Liver (tissue), 3 donors: ENCODE data around the gene MAP3K3.

Experiments used
- FOXA1 ChIP-seq: IDR thresholded peaks from 2 replicates; pipeline ENCODE4 v1.6.1; 2016; ENCODE audit warnings: antibody characterized with exemption
- GABPA ChIP-seq, 2 donors: IDR thresholded peaks in 1 of 2; conservative IDR thresholded peaks in 1 of 2; 2 replicates each; pipeline ENCODE4 v1.6.1; 2016; ENCODE audit warnings: antibody characterized with exemption in 2 of 2, mild to moderate bottlenecking in 1 of 2, moderate library complexity in 1 of 2
- TAF1 ChIP-seq: conservative IDR thresholded peaks from 2 replicates; pipeline ENCODE4 v1.6.1; 2016; ENCODE audit warnings: antibody characterized with exemption, mild to moderate bottlenecking
- TF ChIP-seq, protein P1 (sequence below): fragments of 150-350 bp; IDR thresholded peaks from 2 replicates; pipeline ENCODE4 v1.5.1; 2017; ENCODE audit warnings: improper control_type of control experiment, low read depth, low read length; ENCODE audit not compliant: missing input control
- TF ChIP-seq, protein P2 (sequence below): IDR thresholded peaks from 2 replicates; pipeline ENCODE4 v1.6.1; 2016; ENCODE audit warnings: antibody characterized with exemption
- donor health status: healthy.
- donor health status: healthy.

DNA sequence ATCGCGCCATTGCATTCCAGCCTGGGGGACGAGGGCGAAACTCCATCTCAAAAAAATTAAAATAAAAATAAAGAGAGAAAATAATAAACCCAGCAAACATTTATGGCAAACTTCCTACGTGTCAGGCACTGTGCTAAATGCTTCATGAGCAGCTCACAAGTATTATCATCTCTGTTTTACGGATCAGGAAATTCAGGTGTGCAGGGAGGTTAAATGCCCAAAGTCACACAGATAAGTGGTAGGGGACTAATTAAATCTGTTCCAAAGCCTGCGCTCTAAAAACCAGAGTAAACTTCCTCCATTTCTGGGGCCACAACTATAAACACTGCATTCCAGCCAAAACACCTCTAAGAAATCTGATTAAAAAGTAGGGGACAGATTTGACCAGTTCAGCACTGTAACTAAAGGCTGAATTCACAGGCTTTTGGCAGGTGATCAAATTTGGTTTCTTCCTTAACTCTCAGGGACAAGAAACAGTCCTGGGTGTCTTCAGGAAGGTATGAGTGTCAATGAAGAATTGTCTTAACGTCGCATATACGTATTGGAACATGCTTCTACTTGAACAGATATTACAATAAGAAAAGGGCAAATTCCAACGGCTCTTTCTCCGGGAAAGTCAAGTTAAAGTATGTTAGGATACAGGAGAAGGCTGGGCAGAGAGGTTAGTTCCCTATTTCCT lies 118.4 kb downstream of the MAP3K3 start:
- TF ChIP-seq, protein P1, sequence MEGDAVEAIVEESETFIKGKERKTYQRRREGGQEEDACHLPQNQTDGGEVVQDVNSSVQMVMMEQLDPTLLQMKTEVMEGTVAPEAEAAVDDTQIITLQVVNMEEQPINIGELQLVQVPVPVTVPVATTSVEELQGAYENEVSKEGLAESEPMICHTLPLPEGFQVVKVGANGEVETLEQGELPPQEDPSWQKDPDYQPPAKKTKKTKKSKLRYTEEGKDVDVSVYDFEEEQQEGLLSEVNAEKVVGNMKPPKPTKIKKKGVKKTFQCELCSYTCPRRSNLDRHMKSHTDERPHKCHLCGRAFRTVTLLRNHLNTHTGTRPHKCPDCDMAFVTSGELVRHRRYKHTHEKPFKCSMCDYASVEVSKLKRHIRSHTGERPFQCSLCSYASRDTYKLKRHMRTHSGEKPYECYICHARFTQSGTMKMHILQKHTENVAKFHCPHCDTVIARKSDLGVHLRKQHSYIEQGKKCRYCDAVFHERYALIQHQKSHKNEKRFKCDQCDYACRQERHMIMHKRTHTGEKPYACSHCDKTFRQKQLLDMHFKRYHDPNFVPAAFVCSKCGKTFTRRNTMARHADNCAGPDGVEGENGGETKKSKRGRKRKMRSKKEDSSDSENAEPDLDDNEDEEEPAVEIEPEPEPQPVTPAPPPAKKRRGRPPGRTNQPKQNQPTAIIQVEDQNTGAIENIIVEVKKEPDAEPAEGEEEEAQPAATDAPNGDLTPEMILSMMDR, result no peak
- TF ChIP-seq GABPA (IDR thresholded peaks at IDR 0.05 in 1 of 2, conservative IDR thresholded peaks at IDR 0.05 in 1 of 2) (no peak), FOXA1 (no peak), TAF1 (no peak)
- TF ChIP-seq, protein P2, sequence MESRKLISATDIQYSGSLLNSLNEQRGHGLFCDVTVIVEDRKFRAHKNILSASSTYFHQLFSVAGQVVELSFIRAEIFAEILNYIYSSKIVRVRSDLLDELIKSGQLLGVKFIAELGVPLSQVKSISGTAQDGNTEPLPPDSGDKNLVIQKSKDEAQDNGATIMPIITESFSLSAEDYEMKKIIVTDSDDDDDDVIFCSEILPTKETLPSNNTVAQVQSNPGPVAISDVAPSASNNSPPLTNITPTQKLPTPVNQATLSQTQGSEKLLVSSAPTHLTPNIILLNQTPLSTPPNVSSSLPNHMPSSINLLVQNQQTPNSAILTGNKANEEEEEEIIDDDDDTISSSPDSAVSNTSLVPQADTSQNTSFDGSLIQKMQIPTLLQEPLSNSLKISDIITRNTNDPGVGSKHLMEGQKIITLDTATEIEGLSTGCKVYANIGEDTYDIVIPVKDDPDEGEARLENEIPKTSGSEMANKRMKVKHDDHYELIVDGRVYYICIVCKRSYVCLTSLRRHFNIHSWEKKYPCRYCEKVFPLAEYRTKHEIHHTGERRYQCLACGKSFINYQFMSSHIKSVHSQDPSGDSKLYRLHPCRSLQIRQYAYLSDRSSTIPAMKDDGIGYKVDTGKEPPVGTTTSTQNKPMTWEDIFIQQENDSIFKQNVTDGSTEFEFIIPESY, result no peak
